HCT116 (cell line): ENCODE data around the gene TEX48.

Experiments used
- POLR2A ChIP-seq: IDR thresholded peaks from 2 replicates; pipeline ENCODE4 v1.7.0; 2011; ENCODE audit warnings: borderline replicate concordance; ENCODE audit not compliant: insufficient read depth, insufficient read length; ENCODE audit errors: extremely low read depth
- TCF7L2 ChIP-seq: IDR thresholded peaks from 2 replicates; pipeline ENCODE4 v1.7.0; 2011; ENCODE audit warnings: borderline replicate concordance, inconsistent platforms; ENCODE audit not compliant: insufficient read depth, insufficient read length; ENCODE audit errors: extremely low read depth
- TF ChIP-seq, protein P1 (sequence below), 3 experiments: fragments of 200-600 bp in 1 of 3; sonication (generic) in 1 of 3; IDR thresholded peaks in 2 of 3; conservative IDR thresholded peaks in 1 of 3; 2 replicates each; pipeline ENCODE4 v1.5.1; 2012 to 2017; ENCODE audit warnings: low read depth in 2 of 3, low read length in 2 of 3, antibody characterized with exemption in 1 of 3, borderline replicate concordance in 1 of 3, control low read depth in 1 of 3, mild to moderate bottlenecking in 1 of 3, mixed read lengths in 1 of 3, mixed run types in 1 of 3, moderate library complexity in 1 of 3; ENCODE audit not compliant: insufficient read depth in 1 of 3

GRCh38 chr9:114671605-114672004 lies 10.4 kb downstream of the TEX48 start:
- TF ChIP-seq, protein P1, sequence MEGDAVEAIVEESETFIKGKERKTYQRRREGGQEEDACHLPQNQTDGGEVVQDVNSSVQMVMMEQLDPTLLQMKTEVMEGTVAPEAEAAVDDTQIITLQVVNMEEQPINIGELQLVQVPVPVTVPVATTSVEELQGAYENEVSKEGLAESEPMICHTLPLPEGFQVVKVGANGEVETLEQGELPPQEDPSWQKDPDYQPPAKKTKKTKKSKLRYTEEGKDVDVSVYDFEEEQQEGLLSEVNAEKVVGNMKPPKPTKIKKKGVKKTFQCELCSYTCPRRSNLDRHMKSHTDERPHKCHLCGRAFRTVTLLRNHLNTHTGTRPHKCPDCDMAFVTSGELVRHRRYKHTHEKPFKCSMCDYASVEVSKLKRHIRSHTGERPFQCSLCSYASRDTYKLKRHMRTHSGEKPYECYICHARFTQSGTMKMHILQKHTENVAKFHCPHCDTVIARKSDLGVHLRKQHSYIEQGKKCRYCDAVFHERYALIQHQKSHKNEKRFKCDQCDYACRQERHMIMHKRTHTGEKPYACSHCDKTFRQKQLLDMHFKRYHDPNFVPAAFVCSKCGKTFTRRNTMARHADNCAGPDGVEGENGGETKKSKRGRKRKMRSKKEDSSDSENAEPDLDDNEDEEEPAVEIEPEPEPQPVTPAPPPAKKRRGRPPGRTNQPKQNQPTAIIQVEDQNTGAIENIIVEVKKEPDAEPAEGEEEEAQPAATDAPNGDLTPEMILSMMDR (IDR thresholded peaks at IDR 0.05 in 2 of 3, conservative IDR thresholded peaks at IDR 0.05 in 1 of 3; ENCODE audit: borderline replicate concordance in 1 of 3, insufficient read depth in 1 of 3, low read depth in 2 of 3, low read length in 2 of 3), result no peak
- TF ChIP-seq TCF7L2, result no peak
- no peak for TF ChIP-seq POLR2A
